NT2/D1 (cell line): Measurements from ENCODE around the gene SNX6.

Experiments used
- DNase-seq: peaks from one replicate; pipeline ENCODE4 v3.0.0-alpha.2; 2011; ENCODE audit warnings: low read depth, low spot score
- H3K27me3 ChIP-seq: 2 replicates; pipeline ENCODE4 v1.6.0; 2011; ENCODE audit warnings: mild to moderate bottlenecking; ENCODE audit not compliant: insufficient read length, insufficient read depth
- H3K36me3 ChIP-seq: 2 replicates; pipeline ENCODE4 v1.6.1; 2011; ENCODE audit warnings: mild to moderate bottlenecking, low read length, mixed read lengths; ENCODE audit not compliant: insufficient read depth, insufficient read length
- H3K4me1 ChIP-seq: 2 replicates; pipeline ENCODE4 v1.5.1; 2011; ENCODE audit not compliant: insufficient read depth, insufficient read length
- H3K4me3 ChIP-seq: 2 replicates; pipeline ENCODE4 v1.5.1; 2011; ENCODE audit warnings: low read depth; ENCODE audit not compliant: insufficient read length
- H3K9ac ChIP-seq: 2 replicates; pipeline ENCODE4 v1.6.0; 2011; ENCODE audit warnings: low read depth; ENCODE audit not compliant: insufficient read length
- H3K9me3 ChIP-seq: 2 replicates; pipeline ENCODE4 v1.5.1; 2011; ENCODE audit warnings: mild to moderate bottlenecking, low read length; ENCODE audit not compliant: insufficient read depth
- SUZ12 ChIP-seq: IDR thresholded peaks from 2 replicates; pipeline ENCODE4 v1.6.1; 2011; ENCODE audit not compliant: insufficient read length, insufficient read depth; ENCODE audit errors: extremely low read depth
- YY1 ChIP-seq: IDR thresholded peaks from 2 replicates; pipeline ENCODE4 v1.6.1; 2011; ENCODE audit not compliant: insufficient read length, insufficient read depth
- ZNF274 ChIP-seq: IDR thresholded peaks from 2 replicates; pipeline ENCODE4 v1.6.1; 2011; ENCODE audit warnings: mild to moderate bottlenecking, low read depth, low read length

Gene SNX6

DNA sequence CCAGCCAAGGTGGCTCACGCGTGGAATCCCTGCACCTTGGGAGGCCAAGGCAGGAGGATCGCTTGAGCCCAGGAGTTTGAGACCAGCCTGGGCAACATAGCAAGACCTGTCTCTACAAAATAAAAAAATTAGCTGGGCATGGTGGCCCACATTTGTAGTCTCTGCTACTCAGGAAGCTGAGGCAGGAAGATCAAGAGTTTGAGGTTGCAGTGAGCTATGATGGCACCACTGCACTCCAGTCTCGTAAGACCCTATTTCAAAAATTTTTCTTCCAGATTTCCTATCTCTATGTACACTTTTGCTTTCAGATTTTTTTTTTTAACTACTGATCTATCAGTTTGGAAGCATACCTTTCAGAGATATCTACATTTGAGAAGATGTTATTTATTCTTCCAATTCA, 15.3 kb downstream of the SNX6 start:
- peaks cover 12% of the 10 kb centered on the region for H3K36me3 ChIP-seq
- H3K27me3 ChIP-seq, result no peaks in the 10 kb centered on the region
- H3K9me3 ChIP-seq, result no peaks in the 10 kb centered on the region
- no peak overlapping the region for H3K9ac ChIP-seq
- TF ChIP-seq YY1 (no peak), SUZ12 (no peak), ZNF274 (no peak)
- no peak for DNase-seq
- H3K4me3 ChIP-seq, result no peak overlapping the region
- H3K4me1 ChIP-seq, result no peaks in the 10 kb centered on the region

- TF ChIP-seq SUZ12 (no peak), YY1 (no peak), ZNF274 (no peak)
- no peak overlapping the region for H3K4me3 ChIP-seq
- H3K9me3 ChIP-seq, result no peaks in the 10 kb centered on the region
- H3K4me1 ChIP-seq, result no peaks in the 10 kb centered on the region
- peaks cover 20% of the 10 kb centered on the region for H3K36me3 ChIP-seq
- no peak for DNase-seq
- H3K27me3 ChIP-seq, result no peaks in the 10 kb centered on the region
- H3K9ac ChIP-seq, result no peak overlapping the region
Observed at GRCh38 chr14:34610101-34610500, 19.8 kb downstream of the SNX6 start.

- no peak overlapping the region for H3K9ac ChIP-seq
- no peak overlapping the region for H3K4me3 ChIP-seq
- H3K36me3 ChIP-seq, result peaks cover 36% of the 10 kb centered on the region
- H3K9me3 ChIP-seq, result no peaks in the 10 kb centered on the region
- no peak for DNase-seq
- TF ChIP-seq SUZ12, result no peak
- no peak for TF ChIP-seq ZNF274
- TF ChIP-seq YY1, result no peak
- no peaks in the 10 kb centered on the region for H3K27me3 ChIP-seq
- H3K4me1 ChIP-seq, result no peaks in the 10 kb centered on the region
Observed at GRCh38 chr14:34605461-34605860, 24.5 kb downstream of the SNX6 start.

DNA sequence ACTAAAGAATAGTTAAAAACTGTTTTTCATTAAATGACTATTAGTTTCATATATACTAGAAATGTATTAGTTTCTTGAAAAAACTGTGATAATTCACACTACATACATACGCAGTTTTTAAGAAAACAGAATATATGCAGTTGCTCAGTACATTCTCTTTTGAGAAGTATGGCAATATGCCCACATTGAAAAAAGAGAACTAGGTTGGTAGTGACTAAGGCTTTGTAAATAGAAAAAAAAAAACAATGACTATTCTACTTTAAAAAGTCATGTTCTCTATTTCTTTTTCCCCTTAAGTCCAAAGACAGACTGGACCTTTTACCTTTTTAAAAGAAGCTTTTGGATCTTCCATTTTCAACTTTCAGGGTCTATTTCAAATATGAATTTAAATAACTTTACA, 25.0 kb downstream of the SNX6 start:
- no peak overlapping the region for H3K9ac ChIP-seq
- DNase-seq, result no peak
- no peak for TF ChIP-seq SUZ12
- TF ChIP-seq YY1, result no peak
- TF ChIP-seq ZNF274, result no peak
- no peaks in the 10 kb centered on the region for H3K9me3 ChIP-seq
- H3K27me3 ChIP-seq, result no peaks in the 10 kb centered on the region
- H3K4me1 ChIP-seq, result no peaks in the 10 kb centered on the region
- H3K36me3 ChIP-seq, result peaks cover 41% of the 10 kb centered on the region
- H3K4me3 ChIP-seq, result no peak overlapping the region

GRCh38 chr14:34596891-34597290, 33.1 kb downstream of the SNX6 start:
- peaks cover 63% of the 10 kb centered on the region for H3K36me3 ChIP-seq
- no peak overlapping the region for H3K9ac ChIP-seq
- no peaks in the 10 kb centered on the region for H3K27me3 ChIP-seq
- no peak overlapping the region for H3K4me3 ChIP-seq
- H3K4me1 ChIP-seq, result no peaks in the 10 kb centered on the region
- H3K9me3 ChIP-seq, result no peaks in the 10 kb centered on the region
- TF ChIP-seq SUZ12 (no peak), YY1 (no peak), ZNF274 (no peak)
- no peak for DNase-seq

- DNase-seq, result no peak
- H3K9ac ChIP-seq, result no peak overlapping the region
- H3K27me3 ChIP-seq, result no peaks in the 10 kb centered on the region
- H3K9me3 ChIP-seq, result no peaks in the 10 kb centered on the region
- TF ChIP-seq ZNF274 (no peak), YY1 (no peak), SUZ12 (no peak)
- no peaks in the 10 kb centered on the region for H3K4me1 ChIP-seq
- H3K36me3 ChIP-seq, result peaks cover 55% of the 10 kb centered on the region
- H3K4me3 ChIP-seq, result no peak overlapping the region
Observed at GRCh38 chr14:34593740-34594375, 36.1 kb downstream of the SNX6 start.

DNA sequence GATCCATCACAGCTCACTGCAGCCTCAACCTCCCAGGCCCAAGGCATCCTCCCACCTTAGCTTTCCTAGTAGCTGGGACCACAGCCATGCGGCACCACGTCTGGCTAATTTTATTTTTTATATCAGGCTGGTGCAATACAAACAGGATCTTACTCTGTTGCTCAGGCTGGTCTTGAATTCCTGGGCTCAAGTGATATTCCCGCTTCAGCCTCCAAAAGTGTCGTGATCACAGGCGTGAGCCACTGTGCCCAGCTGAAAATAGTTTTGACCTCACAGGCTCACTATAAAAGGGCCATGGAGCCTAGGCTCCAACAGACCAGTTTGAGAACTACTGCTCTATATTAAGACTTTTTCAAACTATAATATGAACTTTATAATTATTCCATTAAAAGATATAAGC, 37.3 kb downstream of the SNX6 start:
- H3K4me1 ChIP-seq, result no peaks in the 10 kb centered on the region
- TF ChIP-seq SUZ12 (no peak), YY1 (no peak), ZNF274 (no peak)
- DNase-seq, result no peak
- H3K36me3 ChIP-seq, result peaks cover 46% of the 10 kb centered on the region
- H3K4me3 ChIP-seq, result no peak overlapping the region
- H3K9ac ChIP-seq, result no peak overlapping the region
- no peaks in the 10 kb centered on the region for H3K27me3 ChIP-seq
- H3K9me3 ChIP-seq, result no peaks in the 10 kb centered on the region
